ENCODE data around the gene BAAT.

The BAAT gene

DNA sequence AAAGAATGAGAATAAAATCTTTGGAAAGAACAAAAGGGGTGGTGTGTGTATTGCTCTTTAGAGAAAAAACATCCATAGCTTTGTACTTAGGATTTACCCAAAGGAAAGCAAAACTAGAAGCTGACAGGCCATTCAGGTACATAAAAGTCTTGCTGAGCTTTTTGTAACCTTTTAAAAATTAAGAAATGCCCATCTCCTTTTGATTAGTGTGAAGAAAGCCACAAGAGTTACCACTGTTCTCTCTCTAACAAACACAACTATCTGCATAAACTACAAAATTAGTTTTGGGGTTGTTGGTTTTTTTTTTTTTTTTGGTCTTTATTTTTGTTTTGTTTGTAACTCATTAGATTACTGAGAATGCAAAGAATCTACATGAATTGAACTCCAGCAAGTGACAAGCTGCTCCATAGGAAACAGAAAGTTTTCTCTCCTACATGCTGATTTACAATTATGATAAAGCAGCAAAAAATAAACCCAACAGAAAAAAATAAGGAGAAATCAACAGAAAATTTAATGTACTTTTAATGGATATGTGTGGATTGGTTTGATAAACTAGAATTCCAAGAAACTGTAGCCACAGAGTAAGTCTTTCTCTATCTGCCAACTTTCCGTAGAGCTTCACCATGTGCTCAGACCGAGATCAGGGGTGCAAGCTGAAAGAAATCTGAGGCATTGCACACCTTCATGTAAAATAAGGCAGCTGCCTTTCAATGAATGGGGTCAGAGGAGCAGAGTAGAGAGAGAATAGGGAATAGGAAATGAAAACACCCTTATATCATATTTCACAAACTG is 12.3 kb downstream of the BAAT start:
- H3K36me3 ChIP-seq (ENCODE audit: control insufficient read depth, insufficient read depth, low read length) = no peaks in the 10 kb centered on the region
- no peak overlapping the region for H3K4me3 ChIP-seq (replicated peaks; ENCODE audit: low read depth, low read length)
- no peak for DNase-seq (ENCODE audit: extremely low read depth, insufficient read length)
- TF ChIP-seq, protein P1, sequence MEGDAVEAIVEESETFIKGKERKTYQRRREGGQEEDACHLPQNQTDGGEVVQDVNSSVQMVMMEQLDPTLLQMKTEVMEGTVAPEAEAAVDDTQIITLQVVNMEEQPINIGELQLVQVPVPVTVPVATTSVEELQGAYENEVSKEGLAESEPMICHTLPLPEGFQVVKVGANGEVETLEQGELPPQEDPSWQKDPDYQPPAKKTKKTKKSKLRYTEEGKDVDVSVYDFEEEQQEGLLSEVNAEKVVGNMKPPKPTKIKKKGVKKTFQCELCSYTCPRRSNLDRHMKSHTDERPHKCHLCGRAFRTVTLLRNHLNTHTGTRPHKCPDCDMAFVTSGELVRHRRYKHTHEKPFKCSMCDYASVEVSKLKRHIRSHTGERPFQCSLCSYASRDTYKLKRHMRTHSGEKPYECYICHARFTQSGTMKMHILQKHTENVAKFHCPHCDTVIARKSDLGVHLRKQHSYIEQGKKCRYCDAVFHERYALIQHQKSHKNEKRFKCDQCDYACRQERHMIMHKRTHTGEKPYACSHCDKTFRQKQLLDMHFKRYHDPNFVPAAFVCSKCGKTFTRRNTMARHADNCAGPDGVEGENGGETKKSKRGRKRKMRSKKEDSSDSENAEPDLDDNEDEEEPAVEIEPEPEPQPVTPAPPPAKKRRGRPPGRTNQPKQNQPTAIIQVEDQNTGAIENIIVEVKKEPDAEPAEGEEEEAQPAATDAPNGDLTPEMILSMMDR (IDR thresholded peaks at IDR 0.05; ENCODE audit: insufficient read depth, low read length, poor library complexity, severe bottlenecking) = no peak
- H3K27me3 ChIP-seq (replicated peaks; ENCODE audit: control insufficient read depth, insufficient read depth, low read length) = no peaks in the 10 kb centered on the region

DNA sequence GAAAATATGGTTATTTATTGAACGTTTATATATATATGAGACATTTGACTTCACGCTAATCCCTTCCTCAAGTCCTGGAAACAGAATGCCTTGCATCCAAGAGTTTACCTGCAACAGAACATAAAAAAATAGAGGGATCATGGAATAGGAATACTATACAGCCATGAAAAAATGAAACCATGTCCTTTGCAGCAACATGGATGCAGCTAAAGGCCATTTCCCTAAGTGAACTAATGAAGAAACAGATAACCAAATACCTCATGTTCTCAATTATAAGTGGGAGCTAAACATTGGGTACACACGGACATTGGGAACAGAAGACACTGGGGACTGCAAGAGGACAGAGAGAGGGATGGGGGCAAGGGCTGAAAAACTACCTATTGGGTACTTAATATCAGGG is 13.0 kb downstream of the BAAT start:
- TF ChIP-seq, protein P1 (IDR thresholded peaks at IDR 0.05; ENCODE audit: insufficient read depth, low read length, poor library complexity, severe bottlenecking) = no peak
- no peaks in the 10 kb centered on the region for H3K27me3 ChIP-seq (replicated peaks; ENCODE audit: control insufficient read depth, insufficient read depth, low read length)
- no peak overlapping the region for H3K4me3 ChIP-seq (replicated peaks; ENCODE audit: low read depth, low read length)
- no peaks in the 10 kb centered on the region for H3K36me3 ChIP-seq (ENCODE audit: control insufficient read depth, insufficient read depth, low read length)
- no peak for DNase-seq (ENCODE audit: extremely low read depth, insufficient read length)

DNA sequence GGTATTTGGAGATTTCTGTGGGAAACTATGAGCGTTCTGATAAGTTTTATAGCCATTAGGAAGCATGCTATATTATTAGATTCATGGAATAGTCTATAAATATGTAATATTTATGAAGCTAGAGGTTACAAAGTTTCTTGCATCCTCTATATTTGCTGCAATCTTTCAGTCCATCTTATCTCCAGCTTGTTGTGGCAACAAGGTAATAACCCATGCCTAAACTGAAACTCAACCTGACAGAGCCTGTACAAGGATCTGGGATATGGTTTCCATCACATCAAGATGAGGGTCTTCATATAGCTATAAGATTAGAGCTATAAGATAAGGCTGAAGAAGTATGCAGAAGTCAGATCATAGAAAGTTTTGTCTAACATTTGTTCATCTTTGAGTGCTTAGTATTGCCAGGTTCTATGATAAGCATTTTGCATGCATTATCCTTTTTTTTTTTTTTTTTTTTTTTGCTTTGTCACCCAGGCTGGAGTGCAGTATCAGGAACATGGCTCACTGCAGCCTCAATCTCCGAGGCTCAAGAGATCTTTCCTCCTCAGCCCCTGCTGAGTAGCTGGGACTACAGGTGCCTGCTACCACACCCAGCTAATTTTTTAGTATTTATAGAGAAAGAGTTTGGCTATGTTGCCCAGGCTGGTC is 14.8 kb downstream of the BAAT start:
- Histone ChIP-seq H3K36me3 (ENCODE audit: control insufficient read depth, insufficient read depth, low read length) (no peaks in the 10 kb centered on the region), H3K27me3 (replicated peaks; ENCODE audit: control insufficient read depth, insufficient read depth, low read length) (no peaks in the 10 kb centered on the region), H3K4me3 (replicated peaks; ENCODE audit: low read depth, low read length) (no peak overlapping the region)
- no peak for DNase-seq (ENCODE audit: extremely low read depth, insufficient read length)
- TF ChIP-seq, protein P1 (IDR thresholded peaks at IDR 0.05; ENCODE audit: insufficient read depth, low read length, poor library complexity, severe bottlenecking) = no peak

DNA sequence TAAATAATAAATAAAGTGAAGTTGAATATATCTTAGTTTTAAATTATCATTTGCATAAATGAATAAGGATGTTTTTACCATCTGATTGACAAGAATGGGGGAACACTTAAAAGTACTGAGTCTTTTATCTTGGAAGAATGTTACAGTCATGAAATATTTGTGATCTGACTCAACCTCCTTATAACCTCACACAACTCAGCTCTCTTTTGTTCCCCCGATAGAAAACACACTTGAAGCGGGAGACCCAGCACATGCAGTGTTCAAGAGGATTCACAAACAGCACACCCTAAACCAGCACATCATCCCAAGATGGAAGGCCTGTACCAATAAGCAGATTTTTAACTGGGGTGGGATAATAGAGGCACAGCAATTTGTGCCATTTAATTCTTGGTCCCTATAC is 15.5 kb downstream of the BAAT start:
- H3K36me3 ChIP-seq (ENCODE audit: control insufficient read depth, insufficient read depth, low read length) = no peaks in the 10 kb centered on the region
- H3K27me3 ChIP-seq (replicated peaks; ENCODE audit: control insufficient read depth, insufficient read depth, low read length) = no peaks in the 10 kb centered on the region
- no peak for DNase-seq (ENCODE audit: extremely low read depth, insufficient read length)
- no peak overlapping the region for H3K4me3 ChIP-seq (replicated peaks; ENCODE audit: low read depth, low read length)
- TF ChIP-seq, protein P1 (IDR thresholded peaks at IDR 0.05; ENCODE audit: insufficient read depth, low read length, poor library complexity, severe bottlenecking) = no peak

DNA sequence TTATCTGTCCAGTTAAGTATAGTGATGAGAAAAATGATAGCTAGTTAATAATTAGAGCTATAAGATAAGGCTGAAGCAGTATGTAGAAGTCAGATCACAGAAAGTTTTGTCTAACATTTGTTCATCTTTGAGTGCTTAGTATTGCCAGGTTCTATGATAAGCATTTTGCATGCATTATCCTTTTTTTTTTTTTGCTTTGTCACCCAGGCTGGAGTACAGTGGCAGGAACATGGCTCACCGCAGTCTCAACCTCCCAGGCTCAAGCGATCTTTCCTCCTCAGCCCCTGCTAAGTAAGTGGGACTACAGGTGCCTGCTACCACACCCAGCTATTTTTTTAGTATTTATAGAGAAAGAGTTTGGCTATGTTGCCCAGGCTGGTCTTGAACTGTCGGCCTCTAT is 17.5 kb downstream of the BAAT start:
- TF ChIP-seq, protein P1 (IDR thresholded peaks at IDR 0.05; ENCODE audit: insufficient read depth, low read length, poor library complexity, severe bottlenecking) = no peak
- H3K27me3 ChIP-seq (replicated peaks; ENCODE audit: control insufficient read depth, insufficient read depth, low read length) = no peaks in the 10 kb centered on the region
- H3K4me3 ChIP-seq (replicated peaks; ENCODE audit: low read depth, low read length) = no peak overlapping the region
- H3K36me3 ChIP-seq (ENCODE audit: control insufficient read depth, insufficient read depth, low read length) = no peaks in the 10 kb centered on the region
- no peak for DNase-seq (ENCODE audit: extremely low read depth, insufficient read length)
